LNCAP (cell line): ENCODE results near the gene TNNT1.

Experiments
- CTCF ChIP-seq: fragments of 450-650 bp; IDR thresholded peaks from 2 replicates; pipeline ENCODE4 v1.5.1; 2017; ENCODE audit warnings: mild to moderate bottlenecking

TNNT1 gene

GRCh38 chr19:55156202-55157063 lies 7.4 kb upstream of the TNNT1 start:
- TF ChIP-seq CTCF: no peak

- no peak for TF ChIP-seq CTCF
Measured at GRCh38 chr19:55153652-55154264, 4.8 kb upstream of the TNNT1 start.

GRCh38 chr19:55152017-55152416 lies 3.0 kb upstream of the TNNT1 start:
- no peak for TF ChIP-seq CTCF

- no peak for TF ChIP-seq CTCF
Measured at GRCh38 chr19:55147545-55148251, 1.3 kb downstream of the TNNT1 start.

GRCh38 chr19:55146705-55147273 lies 2.2 kb downstream of the TNNT1 start:
- no peak for TF ChIP-seq CTCF

- peak; percentile 41 for TF ChIP-seq CTCF
Measured at GRCh38 chr19:55146078-55146704, 2.8 kb downstream of the TNNT1 start.

GRCh38 chr19:55145232-55145631 lies 3.8 kb downstream of the TNNT1 start:
- TF ChIP-seq CTCF: no peak
